ENCODE measurements around the gene COLGALT1.
A peak's percentile ranks its signal among the peaks of the same experiment; 100 is the strongest.

The COLGALT1 gene

DNA sequence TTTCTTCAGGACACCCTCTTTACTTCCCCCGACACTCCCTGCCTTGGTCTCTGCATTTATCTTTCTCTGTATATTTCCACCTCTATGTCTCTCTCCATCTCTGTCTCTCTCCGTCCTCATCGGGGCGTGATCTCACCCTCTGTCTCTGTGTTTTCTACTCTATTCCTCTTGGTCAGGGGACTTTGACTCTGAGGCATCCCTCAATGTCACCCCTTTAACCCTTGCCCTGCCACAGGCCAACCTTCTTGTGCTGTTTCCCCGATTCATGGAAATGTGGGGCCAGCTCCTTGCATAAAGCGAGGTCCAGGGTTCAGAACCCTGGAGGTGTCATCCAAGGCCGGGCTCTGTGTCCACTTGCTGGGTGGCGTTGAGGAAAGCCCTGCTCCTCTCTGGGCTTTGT, 46.8 kb downstream of the COLGALT1 start:
- in situ Hi-C loops (cut with HindIII; ENCODE audit: low sequenced_read_pairs), result no loop called here

DNA sequence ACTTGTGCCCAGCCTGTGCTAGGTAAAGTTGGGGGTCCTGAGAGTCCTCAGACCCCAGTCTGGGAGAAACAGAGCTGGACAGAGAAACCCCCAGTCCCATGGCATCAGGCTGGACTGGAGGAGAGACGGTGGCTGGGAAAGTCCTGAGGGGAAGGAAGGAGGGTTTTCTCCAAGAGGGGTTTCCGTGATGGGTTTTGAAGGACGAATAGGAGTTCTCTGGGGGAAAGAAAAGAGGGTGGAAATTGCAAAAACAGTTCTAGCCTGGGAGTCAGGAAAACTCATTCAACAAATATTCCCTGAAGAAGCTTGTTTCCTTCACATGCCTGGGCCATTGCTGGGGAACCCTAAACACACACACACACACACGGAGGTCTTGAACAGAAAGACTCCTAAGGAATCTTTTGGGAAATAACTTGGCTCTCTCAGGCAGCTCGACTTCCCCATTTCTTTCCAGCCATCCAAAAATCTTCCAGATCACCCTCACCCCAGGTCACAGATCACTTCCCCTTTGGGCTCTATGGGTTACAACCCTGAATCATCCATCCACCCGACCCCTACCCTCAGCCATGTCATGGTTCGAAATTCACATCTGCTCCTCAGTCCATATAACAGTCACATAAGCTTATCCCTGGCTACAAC, 47.5 kb downstream of the COLGALT1 start:
- TF ChIP-seq, protein P1, sequence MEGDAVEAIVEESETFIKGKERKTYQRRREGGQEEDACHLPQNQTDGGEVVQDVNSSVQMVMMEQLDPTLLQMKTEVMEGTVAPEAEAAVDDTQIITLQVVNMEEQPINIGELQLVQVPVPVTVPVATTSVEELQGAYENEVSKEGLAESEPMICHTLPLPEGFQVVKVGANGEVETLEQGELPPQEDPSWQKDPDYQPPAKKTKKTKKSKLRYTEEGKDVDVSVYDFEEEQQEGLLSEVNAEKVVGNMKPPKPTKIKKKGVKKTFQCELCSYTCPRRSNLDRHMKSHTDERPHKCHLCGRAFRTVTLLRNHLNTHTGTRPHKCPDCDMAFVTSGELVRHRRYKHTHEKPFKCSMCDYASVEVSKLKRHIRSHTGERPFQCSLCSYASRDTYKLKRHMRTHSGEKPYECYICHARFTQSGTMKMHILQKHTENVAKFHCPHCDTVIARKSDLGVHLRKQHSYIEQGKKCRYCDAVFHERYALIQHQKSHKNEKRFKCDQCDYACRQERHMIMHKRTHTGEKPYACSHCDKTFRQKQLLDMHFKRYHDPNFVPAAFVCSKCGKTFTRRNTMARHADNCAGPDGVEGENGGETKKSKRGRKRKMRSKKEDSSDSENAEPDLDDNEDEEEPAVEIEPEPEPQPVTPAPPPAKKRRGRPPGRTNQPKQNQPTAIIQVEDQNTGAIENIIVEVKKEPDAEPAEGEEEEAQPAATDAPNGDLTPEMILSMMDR (IDR thresholded peaks at IDR 0.05; ENCODE audit: low read depth, low read length), result no peak
- no peak overlapping the region for H3K4me3 ChIP-seq (ENCODE audit: low read depth, low read length)
- in situ Hi-C loops (cut with HindIII; ENCODE audit: low sequenced_read_pairs), result no loop called here
- no peak for DNase-seq (ENCODE audit: low read depth, low spot score)

More for the DNA sequence above, 46.8 kb downstream of the COLGALT1 start:
- no peak for DNase-seq (ENCODE audit: low read depth, low spot score)
- no peak overlapping the region for H3K4me3 ChIP-seq (ENCODE audit: low read depth, low read length)
- TF ChIP-seq, protein P1 (IDR thresholded peaks at IDR 0.05; ENCODE audit: low read depth, low read length), result no peak

DNA sequence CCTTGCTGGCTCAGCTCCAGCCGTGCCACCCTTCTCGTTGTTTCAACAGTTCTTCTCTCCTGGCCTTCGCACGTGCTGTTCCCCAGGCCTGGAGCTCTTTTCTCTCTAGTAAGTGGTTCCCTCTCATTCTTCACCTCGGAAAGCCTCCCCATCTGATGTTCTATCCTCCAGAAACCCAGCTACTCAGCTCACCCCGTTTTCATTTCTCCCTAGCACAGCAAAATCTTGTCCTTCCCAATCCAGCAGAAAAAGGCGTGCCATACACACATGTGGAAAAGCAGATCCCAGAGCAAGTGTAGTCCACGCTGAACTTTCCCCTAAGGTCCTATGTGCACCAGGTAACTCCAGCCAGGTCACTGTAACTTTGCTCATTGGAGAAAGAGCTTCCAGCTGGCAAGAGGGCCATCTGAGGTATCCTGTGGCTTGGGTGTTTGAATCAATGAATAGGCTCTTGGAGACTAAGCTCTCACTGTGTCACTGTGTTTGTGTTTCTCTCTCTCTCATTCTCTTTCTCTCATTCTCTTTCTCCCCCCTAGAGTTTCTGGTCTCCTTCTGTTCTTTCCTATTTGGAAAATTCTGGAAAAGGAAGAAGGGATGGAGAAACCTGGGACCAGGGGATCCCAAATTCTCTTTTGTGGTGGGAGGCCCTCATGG, 49.0 kb downstream of the COLGALT1 start:
- H3K4me3 ChIP-seq (ENCODE audit: low read depth, low read length), result no peak overlapping the region
- no peak for DNase-seq (ENCODE audit: low read depth, low spot score)
- in situ Hi-C loops (cut with HindIII; ENCODE audit: low sequenced_read_pairs), result no loop called here
- TF ChIP-seq, protein P1 (IDR thresholded peaks at IDR 0.05; ENCODE audit: low read depth, low read length), result no peak

DNA sequence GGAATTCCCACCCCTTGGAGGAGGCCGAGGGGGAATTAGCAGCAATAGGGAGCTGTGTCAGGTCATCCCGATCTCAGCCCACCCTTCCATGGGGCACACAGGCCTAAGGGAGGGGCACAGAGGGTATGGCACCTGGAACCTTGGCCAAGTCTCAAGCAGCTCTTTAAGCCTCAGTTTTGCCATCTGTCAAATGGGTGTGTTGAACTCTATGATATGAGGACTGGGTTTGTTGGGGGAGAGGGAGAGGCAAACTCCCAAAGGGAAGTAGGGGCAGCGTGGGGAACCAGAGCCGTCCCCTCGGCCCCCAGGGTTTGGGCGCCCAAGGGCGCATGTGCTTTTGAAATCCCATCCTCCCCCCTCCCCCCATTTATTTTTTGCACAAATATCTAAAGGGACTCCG, 49.7 kb downstream of the COLGALT1 start:
- TF ChIP-seq, protein P1 (IDR thresholded peaks at IDR 0.05; ENCODE audit: low read depth, low read length), result no peak
- DNase-seq (ENCODE audit: low read depth, low spot score), result no peak
- in situ Hi-C loops (cut with HindIII; ENCODE audit: low sequenced_read_pairs), result no loop called here
- H3K4me3 ChIP-seq (ENCODE audit: low read depth, low read length), result no peak overlapping the region

DNA sequence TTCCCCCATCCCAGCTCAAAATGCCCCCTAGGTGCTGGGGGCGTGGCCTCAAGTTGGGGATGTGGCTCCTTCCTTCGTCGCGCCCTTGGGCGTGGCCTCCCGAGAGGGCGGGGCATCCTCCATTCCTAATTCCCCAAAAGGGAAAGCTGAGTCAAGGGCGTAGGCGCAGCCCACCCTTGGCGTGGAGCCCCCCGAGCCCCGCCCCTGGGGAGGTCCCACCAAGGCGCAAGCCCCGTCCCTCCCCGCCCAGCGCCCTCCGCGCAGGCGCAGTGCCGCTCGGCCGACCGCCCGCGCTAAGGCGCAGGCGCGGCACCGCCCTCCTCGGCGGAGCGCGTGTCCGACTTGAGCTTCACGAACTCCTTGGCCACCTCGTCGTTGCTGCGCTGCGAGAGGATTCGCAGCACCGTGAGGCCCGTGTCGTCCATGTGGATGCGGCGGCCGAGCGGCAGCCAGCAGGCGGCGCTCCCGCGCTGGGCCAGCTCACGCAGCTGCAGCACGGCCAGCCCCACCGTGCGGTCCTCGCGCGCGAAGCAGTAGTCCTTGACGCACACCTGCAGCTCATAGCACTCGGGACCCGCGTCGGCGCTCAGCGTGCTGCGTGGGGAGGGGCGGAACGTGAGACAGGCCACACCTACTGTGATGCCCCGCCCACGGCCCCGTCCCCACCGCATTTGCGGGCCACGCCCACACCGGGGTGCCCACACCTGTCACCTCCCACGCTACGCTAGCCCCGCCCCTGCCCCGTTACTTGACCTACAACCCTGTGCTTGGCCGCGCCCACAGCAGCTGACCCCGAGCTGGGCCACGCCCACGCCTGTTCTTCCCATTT, 50.5 kb downstream of the COLGALT1 start:
- peak overlapping the region; percentile 24 for H3K4me3 ChIP-seq (ENCODE audit: low read depth, low read length)
- TF ChIP-seq, protein P1 (IDR thresholded peaks at IDR 0.05; ENCODE audit: low read depth, low read length), result peak; percentile 48
- in situ Hi-C loops (cut with HindIII; ENCODE audit: low sequenced_read_pairs), result no loop called here
- peak; percentile 70 for DNase-seq (ENCODE audit: low read depth, low spot score)

DNA sequence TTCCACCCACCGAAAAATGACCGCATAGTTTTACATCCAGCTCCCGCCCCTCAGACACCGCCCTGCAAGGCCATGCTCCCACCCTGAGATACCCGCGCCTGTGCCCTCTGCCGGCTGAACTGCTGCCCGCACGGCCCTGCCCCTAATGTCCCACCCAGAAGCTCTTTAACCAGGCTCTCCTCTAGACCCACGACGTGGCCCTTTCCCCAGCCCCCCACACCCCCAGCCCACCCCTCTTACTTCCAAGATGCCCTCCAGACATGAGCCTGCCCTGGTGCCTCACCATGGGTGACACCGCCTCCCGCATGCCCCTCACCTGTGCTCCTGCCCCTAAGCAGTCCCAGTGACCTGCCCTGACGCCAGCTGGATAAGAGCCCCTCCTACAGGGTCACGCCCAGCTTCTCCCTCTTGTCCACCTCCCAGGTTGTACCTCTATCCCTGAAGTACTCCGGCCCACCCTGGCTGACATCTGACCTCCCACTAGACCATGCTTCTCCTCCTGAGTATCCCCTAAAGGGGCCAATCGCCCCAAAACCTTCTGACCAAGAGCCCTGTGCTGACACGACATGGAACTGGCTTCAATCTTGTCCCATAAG, 51.2 kb downstream of the COLGALT1 start:
- in situ Hi-C loops (cut with HindIII; ENCODE audit: low sequenced_read_pairs), result no loop called here
- DNase-seq (ENCODE audit: low read depth, low spot score), result no peak
- TF ChIP-seq, protein P1 (IDR thresholded peaks at IDR 0.05; ENCODE audit: low read depth, low read length), result peak; percentile 9
- no peak overlapping the region for H3K4me3 ChIP-seq (ENCODE audit: low read depth, low read length)
